Measurements from ENCODE around the gene RALGPS2.

DNA sequence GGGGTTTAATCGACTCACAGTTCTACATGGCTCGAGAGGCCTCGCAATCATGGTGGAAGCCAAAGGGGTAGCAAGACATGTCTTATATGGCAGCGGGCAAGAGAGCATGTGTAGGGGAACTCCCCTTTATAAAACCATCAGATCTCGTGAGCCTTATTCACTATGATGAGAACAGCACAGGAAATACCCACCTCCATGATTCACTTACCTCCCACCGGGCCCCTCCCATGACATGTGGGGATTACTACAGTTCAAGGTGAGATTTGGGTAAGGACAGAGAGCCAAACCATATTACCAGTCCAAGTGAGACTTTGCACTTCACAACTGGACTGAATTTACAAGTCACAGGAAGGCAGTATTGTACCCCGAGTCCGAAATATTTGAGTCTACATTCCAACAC lies 219.7 kb downstream of the RALGPS2 start:
- TF ChIP-seq POLR2AphosphoS5 (IDR thresholded peaks at IDR 0.05) (no peak), POLR2A (IDR thresholded peaks at IDR 0.05) (no peak)
- TF ChIP-seq, protein P1, sequence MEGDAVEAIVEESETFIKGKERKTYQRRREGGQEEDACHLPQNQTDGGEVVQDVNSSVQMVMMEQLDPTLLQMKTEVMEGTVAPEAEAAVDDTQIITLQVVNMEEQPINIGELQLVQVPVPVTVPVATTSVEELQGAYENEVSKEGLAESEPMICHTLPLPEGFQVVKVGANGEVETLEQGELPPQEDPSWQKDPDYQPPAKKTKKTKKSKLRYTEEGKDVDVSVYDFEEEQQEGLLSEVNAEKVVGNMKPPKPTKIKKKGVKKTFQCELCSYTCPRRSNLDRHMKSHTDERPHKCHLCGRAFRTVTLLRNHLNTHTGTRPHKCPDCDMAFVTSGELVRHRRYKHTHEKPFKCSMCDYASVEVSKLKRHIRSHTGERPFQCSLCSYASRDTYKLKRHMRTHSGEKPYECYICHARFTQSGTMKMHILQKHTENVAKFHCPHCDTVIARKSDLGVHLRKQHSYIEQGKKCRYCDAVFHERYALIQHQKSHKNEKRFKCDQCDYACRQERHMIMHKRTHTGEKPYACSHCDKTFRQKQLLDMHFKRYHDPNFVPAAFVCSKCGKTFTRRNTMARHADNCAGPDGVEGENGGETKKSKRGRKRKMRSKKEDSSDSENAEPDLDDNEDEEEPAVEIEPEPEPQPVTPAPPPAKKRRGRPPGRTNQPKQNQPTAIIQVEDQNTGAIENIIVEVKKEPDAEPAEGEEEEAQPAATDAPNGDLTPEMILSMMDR (IDR thresholded peaks at IDR 0.05): no peak
